ENCODE data around the gene RAB3C.

DNA sequence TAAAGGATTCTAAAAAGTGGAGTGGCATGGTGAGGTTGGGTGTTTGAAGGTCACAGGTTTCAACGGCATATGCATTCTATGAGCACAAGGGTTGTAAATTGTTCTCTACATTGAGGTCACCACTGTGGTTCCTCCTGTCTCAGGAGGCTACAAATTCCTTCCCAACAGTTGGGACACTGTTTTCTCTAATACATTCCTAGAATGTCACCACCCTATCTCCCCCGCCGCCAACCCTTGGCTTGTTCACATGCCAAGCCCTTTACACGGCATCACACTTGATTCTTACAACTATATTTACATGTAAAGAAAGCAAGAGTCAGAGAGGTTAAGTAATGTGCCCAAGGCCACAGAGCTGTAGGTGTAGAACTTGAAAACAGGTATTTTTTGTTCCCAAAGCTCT, 315.1 kb downstream of the RAB3C start:
- TF ChIP-seq, protein P1, sequence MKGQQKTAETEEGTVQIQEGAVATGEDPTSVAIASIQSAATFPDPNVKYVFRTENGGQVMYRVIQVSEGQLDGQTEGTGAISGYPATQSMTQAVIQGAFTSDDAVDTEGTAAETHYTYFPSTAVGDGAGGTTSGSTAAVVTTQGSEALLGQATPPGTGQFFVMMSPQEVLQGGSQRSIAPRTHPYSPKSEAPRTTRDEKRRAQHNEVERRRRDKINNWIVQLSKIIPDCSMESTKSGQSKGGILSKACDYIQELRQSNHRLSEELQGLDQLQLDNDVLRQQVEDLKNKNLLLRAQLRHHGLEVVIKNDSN (CRISPR knock-in tag; IDR thresholded peaks at IDR 0.05): no peak
- TF ChIP-seq, protein P2, sequence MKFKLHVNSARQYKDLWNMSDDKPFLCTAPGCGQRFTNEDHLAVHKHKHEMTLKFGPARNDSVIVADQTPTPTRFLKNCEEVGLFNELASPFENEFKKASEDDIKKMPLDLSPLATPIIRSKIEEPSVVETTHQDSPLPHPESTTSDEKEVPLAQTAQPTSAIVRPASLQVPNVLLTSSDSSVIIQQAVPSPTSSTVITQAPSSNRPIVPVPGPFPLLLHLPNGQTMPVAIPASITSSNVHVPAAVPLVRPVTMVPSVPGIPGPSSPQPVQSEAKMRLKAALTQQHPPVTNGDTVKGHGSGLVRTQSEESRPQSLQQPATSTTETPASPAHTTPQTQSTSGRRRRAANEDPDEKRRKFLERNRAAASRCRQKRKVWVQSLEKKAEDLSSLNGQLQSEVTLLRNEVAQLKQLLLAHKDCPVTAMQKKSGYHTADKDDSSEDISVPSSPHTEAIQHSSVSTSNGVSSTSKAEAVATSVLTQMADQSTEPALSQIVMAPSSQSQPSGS (CRISPR knock-in tag; IDR thresholded peaks at IDR 0.05; ENCODE audit: borderline replicate concordance, low read depth): no peak
- TF ChIP-seq, protein P3, sequence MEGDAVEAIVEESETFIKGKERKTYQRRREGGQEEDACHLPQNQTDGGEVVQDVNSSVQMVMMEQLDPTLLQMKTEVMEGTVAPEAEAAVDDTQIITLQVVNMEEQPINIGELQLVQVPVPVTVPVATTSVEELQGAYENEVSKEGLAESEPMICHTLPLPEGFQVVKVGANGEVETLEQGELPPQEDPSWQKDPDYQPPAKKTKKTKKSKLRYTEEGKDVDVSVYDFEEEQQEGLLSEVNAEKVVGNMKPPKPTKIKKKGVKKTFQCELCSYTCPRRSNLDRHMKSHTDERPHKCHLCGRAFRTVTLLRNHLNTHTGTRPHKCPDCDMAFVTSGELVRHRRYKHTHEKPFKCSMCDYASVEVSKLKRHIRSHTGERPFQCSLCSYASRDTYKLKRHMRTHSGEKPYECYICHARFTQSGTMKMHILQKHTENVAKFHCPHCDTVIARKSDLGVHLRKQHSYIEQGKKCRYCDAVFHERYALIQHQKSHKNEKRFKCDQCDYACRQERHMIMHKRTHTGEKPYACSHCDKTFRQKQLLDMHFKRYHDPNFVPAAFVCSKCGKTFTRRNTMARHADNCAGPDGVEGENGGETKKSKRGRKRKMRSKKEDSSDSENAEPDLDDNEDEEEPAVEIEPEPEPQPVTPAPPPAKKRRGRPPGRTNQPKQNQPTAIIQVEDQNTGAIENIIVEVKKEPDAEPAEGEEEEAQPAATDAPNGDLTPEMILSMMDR (IDR thresholded peaks at IDR 0.05): no peak
- no peak for TF ChIP-seq ZNF121 (CRISPR knock-in tag; IDR thresholded peaks at IDR 0.05)
- TF ChIP-seq, protein P4, sequence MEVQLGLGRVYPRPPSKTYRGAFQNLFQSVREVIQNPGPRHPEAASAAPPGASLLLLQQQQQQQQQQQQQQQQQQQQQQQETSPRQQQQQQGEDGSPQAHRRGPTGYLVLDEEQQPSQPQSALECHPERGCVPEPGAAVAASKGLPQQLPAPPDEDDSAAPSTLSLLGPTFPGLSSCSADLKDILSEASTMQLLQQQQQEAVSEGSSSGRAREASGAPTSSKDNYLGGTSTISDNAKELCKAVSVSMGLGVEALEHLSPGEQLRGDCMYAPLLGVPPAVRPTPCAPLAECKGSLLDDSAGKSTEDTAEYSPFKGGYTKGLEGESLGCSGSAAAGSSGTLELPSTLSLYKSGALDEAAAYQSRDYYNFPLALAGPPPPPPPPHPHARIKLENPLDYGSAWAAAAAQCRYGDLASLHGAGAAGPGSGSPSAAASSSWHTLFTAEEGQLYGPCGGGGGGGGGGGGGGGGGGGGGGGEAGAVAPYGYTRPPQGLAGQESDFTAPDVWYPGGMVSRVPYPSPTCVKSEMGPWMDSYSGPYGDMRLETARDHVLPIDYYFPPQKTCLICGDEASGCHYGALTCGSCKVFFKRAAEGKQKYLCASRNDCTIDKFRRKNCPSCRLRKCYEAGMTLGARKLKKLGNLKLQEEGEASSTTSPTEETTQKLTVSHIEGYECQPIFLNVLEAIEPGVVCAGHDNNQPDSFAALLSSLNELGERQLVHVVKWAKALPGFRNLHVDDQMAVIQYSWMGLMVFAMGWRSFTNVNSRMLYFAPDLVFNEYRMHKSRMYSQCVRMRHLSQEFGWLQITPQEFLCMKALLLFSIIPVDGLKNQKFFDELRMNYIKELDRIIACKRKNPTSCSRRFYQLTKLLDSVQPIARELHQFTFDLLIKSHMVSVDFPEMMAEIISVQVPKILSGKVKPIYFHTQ (CRISPR knock-in tag; IDR thresholded peaks at IDR 0.05): no peak
- no peak for TF ChIP-seq ZNF138 (CRISPR knock-in tag; conservative IDR thresholded peaks at IDR 0.05)
- TF ChIP-seq ZBTB21 (CRISPR knock-in tag; IDR thresholded peaks at IDR 0.05; ENCODE audit: borderline replicate concordance): no peak
- TF ChIP-seq, protein P5, sequence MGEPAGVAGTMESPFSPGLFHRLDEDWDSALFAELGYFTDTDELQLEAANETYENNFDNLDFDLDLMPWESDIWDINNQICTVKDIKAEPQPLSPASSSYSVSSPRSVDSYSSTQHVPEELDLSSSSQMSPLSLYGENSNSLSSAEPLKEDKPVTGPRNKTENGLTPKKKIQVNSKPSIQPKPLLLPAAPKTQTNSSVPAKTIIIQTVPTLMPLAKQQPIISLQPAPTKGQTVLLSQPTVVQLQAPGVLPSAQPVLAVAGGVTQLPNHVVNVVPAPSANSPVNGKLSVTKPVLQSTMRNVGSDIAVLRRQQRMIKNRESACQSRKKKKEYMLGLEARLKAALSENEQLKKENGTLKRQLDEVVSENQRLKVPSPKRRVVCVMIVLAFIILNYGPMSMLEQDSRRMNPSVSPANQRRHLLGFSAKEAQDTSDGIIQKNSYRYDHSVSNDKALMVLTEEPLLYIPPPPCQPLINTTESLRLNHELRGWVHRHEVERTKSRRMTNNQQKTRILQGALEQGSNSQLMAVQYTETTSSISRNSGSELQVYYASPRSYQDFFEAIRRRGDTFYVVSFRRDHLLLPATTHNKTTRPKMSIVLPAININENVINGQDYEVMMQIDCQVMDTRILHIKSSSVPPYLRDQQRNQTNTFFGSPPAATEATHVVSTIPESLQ (CRISPR knock-in tag; IDR thresholded peaks at IDR 0.05): no peak
- no peak for TF ChIP-seq OVOL2 (CRISPR knock-in tag; IDR thresholded peaks at IDR 0.05; ENCODE audit: borderline replicate concordance)
- TF ChIP-seq CREM (CRISPR knock-in tag; IDR thresholded peaks at IDR 0.05): no peak
- TF ChIP-seq, protein P6, sequence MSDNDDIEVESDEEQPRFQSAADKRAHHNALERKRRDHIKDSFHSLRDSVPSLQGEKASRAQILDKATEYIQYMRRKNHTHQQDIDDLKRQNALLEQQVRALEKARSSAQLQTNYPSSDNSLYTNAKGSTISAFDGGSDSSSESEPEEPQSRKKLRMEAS (CRISPR knock-in tag; IDR thresholded peaks at IDR 0.05): no peak
- TF ChIP-seq SMAD3 (CRISPR knock-in tag; IDR thresholded peaks at IDR 0.05; ENCODE audit: borderline replicate concordance): no peak
